GM12865 (cell line): Measurements from ENCODE around the gene SALL2.
A peak's percentile ranks its signal among the peaks of the same experiment; 100 is the strongest.

Experiments used
- DNase-seq: peaks from one replicate; pipeline ENCODE4 v3.0.0; 2010; ENCODE audit warnings: low read depth
- H3K4me3 ChIP-seq: 2 replicates; pipeline ENCODE4 v1.5.1; 2011; ENCODE audit warnings: mild to moderate bottlenecking, low read depth, low read length, control low read depth
- TF ChIP-seq, protein P1 (sequence below): IDR thresholded peaks from 2 replicates; pipeline ENCODE4 v1.5.1; 2011; ENCODE audit warnings: low read length, control low read depth, low read depth, inconsistent platforms; ENCODE audit not compliant: insufficient read depth; ENCODE audit errors: missing control alignments

Gene SALL2

DNA sequence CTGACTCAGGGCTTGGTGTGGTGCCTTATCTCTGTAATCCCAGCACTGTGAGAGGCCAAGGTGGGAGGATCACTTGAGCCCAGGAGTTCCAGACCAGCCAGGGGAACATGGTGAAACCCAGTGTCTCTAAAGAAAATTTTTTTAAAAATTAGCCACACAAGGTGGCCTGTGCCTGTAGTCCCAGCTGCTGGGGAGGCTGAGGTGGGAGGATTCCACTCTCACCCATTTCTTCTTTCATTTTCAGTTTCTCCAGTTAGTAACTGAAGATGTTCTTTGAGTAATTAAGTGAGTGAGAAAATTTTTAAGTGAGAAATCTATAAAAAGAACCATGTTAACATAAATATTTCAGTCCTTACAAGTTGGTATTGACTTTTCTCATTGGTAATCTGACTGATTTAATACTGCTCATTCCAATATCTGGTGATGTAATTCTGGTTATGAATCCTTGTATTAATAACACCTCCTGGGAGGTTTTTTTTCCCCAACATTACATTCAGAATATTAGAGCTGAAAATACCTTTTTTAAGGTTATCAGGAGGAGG lies 21.1 kb downstream of the SALL2 start:
- H3K4me3 ChIP-seq, result peak overlapping the region; percentile 10; the same call in 1 of the 2 replicates
- TF ChIP-seq, protein P1, sequence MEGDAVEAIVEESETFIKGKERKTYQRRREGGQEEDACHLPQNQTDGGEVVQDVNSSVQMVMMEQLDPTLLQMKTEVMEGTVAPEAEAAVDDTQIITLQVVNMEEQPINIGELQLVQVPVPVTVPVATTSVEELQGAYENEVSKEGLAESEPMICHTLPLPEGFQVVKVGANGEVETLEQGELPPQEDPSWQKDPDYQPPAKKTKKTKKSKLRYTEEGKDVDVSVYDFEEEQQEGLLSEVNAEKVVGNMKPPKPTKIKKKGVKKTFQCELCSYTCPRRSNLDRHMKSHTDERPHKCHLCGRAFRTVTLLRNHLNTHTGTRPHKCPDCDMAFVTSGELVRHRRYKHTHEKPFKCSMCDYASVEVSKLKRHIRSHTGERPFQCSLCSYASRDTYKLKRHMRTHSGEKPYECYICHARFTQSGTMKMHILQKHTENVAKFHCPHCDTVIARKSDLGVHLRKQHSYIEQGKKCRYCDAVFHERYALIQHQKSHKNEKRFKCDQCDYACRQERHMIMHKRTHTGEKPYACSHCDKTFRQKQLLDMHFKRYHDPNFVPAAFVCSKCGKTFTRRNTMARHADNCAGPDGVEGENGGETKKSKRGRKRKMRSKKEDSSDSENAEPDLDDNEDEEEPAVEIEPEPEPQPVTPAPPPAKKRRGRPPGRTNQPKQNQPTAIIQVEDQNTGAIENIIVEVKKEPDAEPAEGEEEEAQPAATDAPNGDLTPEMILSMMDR, result no peak
- DNase-seq, result peak; percentile 58

- TF ChIP-seq, protein P1, result no peak
Measured at GRCh38 chr14:21503376-21503775, 22.8 kb downstream of the SALL2 start.

DNA sequence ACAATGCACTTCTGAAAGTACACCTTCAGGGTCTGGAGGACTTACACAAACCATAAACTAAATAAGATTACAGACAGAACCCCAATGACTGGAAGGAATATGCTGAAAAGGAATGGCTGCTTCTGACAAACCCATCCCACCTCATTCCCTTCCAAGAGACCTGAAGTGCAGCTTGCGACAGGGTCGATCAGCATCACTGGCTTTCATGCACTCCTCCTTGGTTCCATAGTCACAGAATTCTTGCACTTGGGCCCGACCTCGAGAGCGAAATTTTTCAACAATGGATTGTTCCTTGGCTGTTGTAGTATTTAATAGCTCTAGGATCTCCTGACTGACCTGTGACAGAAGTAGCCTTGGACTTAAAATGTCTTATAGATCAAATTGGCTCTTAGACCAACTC lies 24.6 kb downstream of the SALL2 start:
- no peak for DNase-seq
- H3K4me3 ChIP-seq, result no peak overlapping the region
- TF ChIP-seq, protein P1, result no peak

More at GRCh38 chr14:21503376-21503775, 22.8 kb downstream of the SALL2 start:
- H3K4me3 ChIP-seq, result no peak overlapping the region
- no peak for DNase-seq

DNA sequence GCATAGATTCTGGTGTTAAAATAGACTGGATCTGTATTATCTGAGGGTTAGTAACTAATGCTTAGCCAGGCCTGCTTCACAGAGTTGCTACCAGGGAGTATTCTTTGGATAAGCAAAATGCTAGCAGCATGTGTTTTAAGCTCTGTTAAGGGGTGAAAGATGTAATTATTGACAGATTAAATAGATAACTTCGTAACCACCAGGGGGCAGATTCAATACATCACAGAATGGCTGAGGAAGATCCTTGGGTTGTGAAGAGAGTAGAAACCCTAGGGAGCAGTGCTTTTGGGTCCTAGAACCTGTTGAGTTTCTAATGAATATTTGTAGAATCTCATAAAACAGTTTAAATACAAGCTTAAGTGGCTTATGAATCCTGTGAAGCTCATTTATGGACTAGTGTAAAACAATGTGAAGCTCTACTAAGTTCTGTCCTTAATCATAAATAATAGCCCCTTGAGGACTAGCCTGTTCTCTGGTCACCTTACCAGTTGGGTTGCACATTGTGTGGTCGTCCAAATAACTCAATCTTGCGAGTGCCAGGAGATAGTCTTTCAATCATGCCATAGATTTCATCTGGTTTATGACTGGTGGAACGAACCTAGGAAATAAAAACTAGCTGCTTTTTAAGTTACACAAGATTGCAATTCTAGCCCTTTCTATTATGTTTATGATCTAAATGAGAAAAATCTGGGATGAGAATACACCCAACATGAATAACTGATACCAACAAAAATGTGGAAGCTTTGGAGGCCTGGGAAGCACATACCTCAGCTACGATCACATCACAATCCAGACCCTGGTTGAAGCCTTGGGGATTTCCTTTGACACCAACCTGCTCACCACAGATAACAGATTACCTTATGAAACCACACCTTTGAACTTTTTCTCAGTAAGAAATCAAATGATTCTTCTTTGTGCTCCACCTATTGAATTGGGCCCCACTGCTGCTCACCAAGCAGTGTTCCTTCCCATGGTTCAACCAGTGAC lies 27.3 kb downstream of the SALL2 start:
- no peak overlapping the region for H3K4me3 ChIP-seq
- TF ChIP-seq, protein P1, result peak; percentile 41
- peak; percentile 57 for DNase-seq

GRCh38 chr14:21496453-21496852 lies 29.7 kb downstream of the SALL2 start:
- no peak for DNase-seq
- no peak overlapping the region for H3K4me3 ChIP-seq
- TF ChIP-seq, protein P1, result no peak

DNA sequence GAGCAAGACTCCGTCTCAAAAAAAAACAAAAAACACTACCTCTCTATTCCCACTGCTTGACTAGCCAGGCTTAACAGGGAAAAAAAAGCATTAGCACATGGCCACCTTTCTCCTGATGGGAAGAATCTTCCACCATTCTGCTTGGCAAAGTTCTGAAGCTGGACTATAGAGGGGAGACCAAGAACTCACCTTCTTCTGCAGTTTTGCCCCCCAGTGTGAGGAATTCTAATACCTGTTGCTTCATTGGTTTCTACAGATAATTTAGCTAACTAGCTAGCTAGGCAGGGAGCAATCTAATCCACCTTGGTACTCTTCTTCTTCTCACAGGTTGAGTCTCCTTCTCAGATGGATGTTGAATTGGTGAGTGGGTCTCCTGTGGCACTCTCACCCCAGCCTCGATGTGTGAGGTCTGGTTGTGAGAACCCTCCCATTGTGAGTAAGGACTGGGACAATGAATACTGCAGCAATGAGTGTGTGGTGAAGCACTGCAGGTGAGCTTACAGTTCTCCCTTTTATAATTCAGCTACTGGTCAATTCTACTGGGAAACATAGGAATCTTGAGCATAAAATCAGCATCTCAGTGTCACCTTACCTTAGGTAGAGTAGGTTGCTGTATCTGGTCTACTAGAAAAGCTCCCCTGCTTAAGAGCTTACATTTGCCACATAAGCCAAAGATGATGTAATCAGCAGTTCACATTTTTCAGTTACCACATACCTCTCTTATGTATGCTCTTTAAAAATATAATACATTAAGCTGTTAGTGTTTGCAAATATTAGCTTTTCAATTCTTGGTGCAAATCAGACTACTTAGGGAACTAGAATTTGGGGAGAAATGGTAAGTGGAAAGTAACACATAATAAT lies 31.0 kb downstream of the SALL2 start:
- no peak for DNase-seq

More for the DNA sequence above, 31.0 kb downstream of the SALL2 start:
- H3K4me3 ChIP-seq, result no peak overlapping the region
- TF ChIP-seq, protein P1, result no peak
